IMR-90 (cell line): ENCODE data around the gene ARHGAP24. TPM values are rescaled to one million over a fixed set of nuclear protein-coding genes. Genes with fewer than 3 reads are reported as not detected.

Source experiments
- ATAC-seq: fragments of 200-7000 bp; cut with Tn5 transposase; 2 replicates; pipeline ENCODE4 v1.9.1; 2020; ENCODE audit warnings: low read depth, mild to moderate bottlenecking, moderate library complexity
- BruUV-seq: library from RNA; stranded (reverse); fragments of 400-500 nt; replicated peaks from 2 replicates; lab custom pipeline; 2021; lab: Mats Ljungman, UMichigan
- CTCF ChIA-PET: fragments of 300-600 bp; formaldehyde crosslinking; extraction: SDS; loops from one replicate; lab custom pipeline; 2021; ENCODE audit warnings: antibody characterized with exemption; lab: Yijun Ruan, JAX
- POLR2A ChIA-PET: fragments of 300-600 bp; sonication (Branson Sonifier 250); formaldehyde crosslinking; loops from one replicate; lab custom pipeline; 2022; ENCODE audit warnings: antibody characterized with exemption; ENCODE audit not compliant: unreplicated experiment; lab: Charles Lee
- DNase-seq: peaks from one replicate; pipeline ENCODE4 v3.0.0; 2013
- H2AFZ ChIP-seq: replicated peaks from 2 replicates; pipeline ENCODE3; 2013; ENCODE audit warnings: low read length, mild to moderate bottlenecking; ENCODE audit not compliant: poor library complexity
- H2AK5ac ChIP-seq: 2 replicates; pipeline ENCODE4 v1.6.1; 2013; ENCODE audit warnings: low read depth, low read length, inconsistent platforms
- H2AK9ac ChIP-seq: replicated peaks from 2 replicates; pipeline ENCODE3; 2013; ENCODE audit warnings: mild to moderate bottlenecking, low read depth, low read length, moderate library complexity; ENCODE audit not compliant: poor library complexity
- H2BK120ac ChIP-seq: 2 replicates; pipeline ENCODE4 v1.6.1; 2013; ENCODE audit warnings: low read depth, low read length, inconsistent platforms
- H2BK15ac ChIP-seq: 3 replicates; pipeline ENCODE4 v1.6.1; 2013; ENCODE audit warnings: low read depth, low read length, inconsistent platforms
- H2BK20ac ChIP-seq: 2 replicates; pipeline ENCODE4 v1.6.1; 2013; ENCODE audit warnings: low read depth, mild to moderate bottlenecking, inconsistent platforms, low read length, moderate library complexity
- H2BK5ac ChIP-seq: 2 replicates; pipeline ENCODE4 v1.6.1; 2013; ENCODE audit warnings: mild to moderate bottlenecking, low read depth, low read length, inconsistent platforms; ENCODE audit not compliant: poor library complexity, severe bottlenecking
- H3K14ac ChIP-seq: replicated peaks from 2 replicates; pipeline ENCODE4 v1.6.1; 2013; ENCODE audit warnings: low read depth, low read length, inconsistent platforms
- H3K18ac ChIP-seq: 2 replicates; pipeline ENCODE4 v1.6.1; 2013; ENCODE audit warnings: low read depth, low read length, control low read depth
- H3K23ac ChIP-seq: 2 replicates; pipeline ENCODE4 v1.6.1; 2013; ENCODE audit warnings: low read depth, low read length, inconsistent platforms
- H3K27ac ChIP-seq: 2 replicates; pipeline ENCODE4 v1.5.1; 2013; ENCODE audit warnings: mild to moderate bottlenecking, control low read depth, low read length; ENCODE audit not compliant: insufficient read depth
- H3K27me3 ChIP-seq: 2 replicates; pipeline ENCODE4 v1.6.1; 2013; ENCODE audit warnings: low read length; ENCODE audit not compliant: control insufficient read depth, insufficient read depth
- H3K36me3 ChIP-seq: 2 replicates; pipeline ENCODE4 v1.6.1; 2013; ENCODE audit warnings: low read length, mixed read lengths; ENCODE audit not compliant: control insufficient read depth, insufficient read depth
- H3K4ac ChIP-seq: 2 replicates; pipeline ENCODE4 v1.6.1; 2013; ENCODE audit warnings: low read depth, low read length, inconsistent platforms
- H3K4me1 ChIP-seq: 2 replicates; pipeline ENCODE4 v1.6.1; 2013; ENCODE audit warnings: low read length, mixed read lengths; ENCODE audit not compliant: control insufficient read depth, insufficient read depth
- H3K4me2 ChIP-seq: 2 replicates; pipeline ENCODE4 v1.6.1; 2013; ENCODE audit warnings: low read depth, mild to moderate bottlenecking, control low read depth, low read length, moderate library complexity
- H3K4me3 ChIP-seq: 2 replicates; pipeline ENCODE4 v1.5.1; 2013; ENCODE audit warnings: low read depth, mild to moderate bottlenecking, control low read depth, low read length, moderate library complexity; ENCODE audit not compliant: insufficient read depth
- H3K56ac ChIP-seq: 2 replicates; pipeline ENCODE4 v1.6.1; 2013; ENCODE audit warnings: low read length, inconsistent platforms; ENCODE audit not compliant: insufficient read depth; ENCODE audit errors: extremely low read depth
- H3K79me1 ChIP-seq, 2 experiments: 2 replicates each; pipeline ENCODE4 v1.6.1; 2013; ENCODE audit warnings: low read length in 2 of 2, inconsistent platforms in 1 of 2, low read depth in 1 of 2
- H3K9ac ChIP-seq: 2 replicates; pipeline ENCODE4 v1.6.1; 2013; ENCODE audit warnings: low read depth, low read length, control low read depth
- H3K9me1 ChIP-seq: 2 replicates; pipeline ENCODE4 v1.6.1; 2013; ENCODE audit warnings: low read length, inconsistent platforms; ENCODE audit not compliant: insufficient read depth
- H3K9me3 ChIP-seq: 2 replicates; pipeline ENCODE4 v1.6.1; 2013; ENCODE audit warnings: low read length; ENCODE audit not compliant: control insufficient read depth, insufficient read depth
- H4K20me1 ChIP-seq: 2 replicates; pipeline ENCODE4 v1.6.1; 2013; ENCODE audit warnings: low read length, inconsistent platforms; ENCODE audit not compliant: insufficient read depth
- H4K5ac ChIP-seq: 2 replicates; pipeline ENCODE4 v1.6.1; 2013; ENCODE audit warnings: mild to moderate bottlenecking, low read depth, low read length, control low read depth
- H4K8ac ChIP-seq, 2 experiments: 2 replicates each; pipeline ENCODE4 v1.6.1; 2013; ENCODE audit warnings: low read depth in 2 of 2, low read length in 2 of 2, control low read depth in 1 of 2, inconsistent platforms in 1 of 2
- H4K91ac ChIP-seq: 2 replicates; pipeline ENCODE4 v1.6.1; 2013; ENCODE audit warnings: low read depth, low read length, inconsistent platforms; ENCODE audit not compliant: insufficient read depth
- BHLHE40 ChIP-seq: fragments of 150-350 bp; IDR thresholded peaks from 2 replicates; pipeline ENCODE4 v1.6.1; 2016; ENCODE audit warnings: mild to moderate bottlenecking, low read depth, low read length
- CEBPB ChIP-seq: IDR thresholded peaks from 2 replicates; pipeline ENCODE4 v1.6.1; 2012; ENCODE audit warnings: low read depth, low read length, improper control_type of control experiment
- CHD1 ChIP-seq: IDR thresholded peaks from 2 replicates; pipeline ENCODE4 v1.6.1; 2012; ENCODE audit warnings: low read depth, low read length, improper control_type of control experiment
- FOS ChIP-seq: fragments of 150-350 bp; IDR thresholded peaks from 2 replicates; pipeline ENCODE4 v1.6.1; 2016; ENCODE audit warnings: low read depth, low read length
- MAFK ChIP-seq: IDR thresholded peaks from 2 replicates; pipeline ENCODE4 v1.6.1; 2012; ENCODE audit warnings: low read depth, low read length, improper control_type of control experiment
- MAZ ChIP-seq: IDR thresholded peaks from 2 replicates; pipeline ENCODE4 v1.6.1; 2012; ENCODE audit warnings: low read depth, mild to moderate bottlenecking, low read length, improper control_type of control experiment, moderate library complexity, borderline replicate concordance
- MXI1 ChIP-seq: IDR thresholded peaks from 2 replicates; pipeline ENCODE4 v1.6.1; 2012; ENCODE audit warnings: low read depth, mild to moderate bottlenecking, low read length, moderate library complexity, borderline replicate concordance
- NFE2L2 ChIP-seq: fragments of 150-350 bp; IDR thresholded peaks from 2 replicates; pipeline ENCODE4 v1.6.1; 2016; ENCODE audit warnings: low read depth, mild to moderate bottlenecking, low read length
- POLR2A ChIP-seq: IDR thresholded peaks from 2 replicates; pipeline ENCODE4 v1.6.1; 2012; ENCODE audit warnings: mild to moderate bottlenecking, low read depth, low read length
- RAD21 ChIP-seq: IDR thresholded peaks from 2 replicates; pipeline ENCODE4 v1.6.1; 2012; ENCODE audit warnings: low read length, improper control_type of control experiment
- RCOR1 ChIP-seq: IDR thresholded peaks from 2 replicates; pipeline ENCODE4 v1.6.1; 2012; ENCODE audit warnings: mild to moderate bottlenecking, low read length, improper control_type of control experiment; ENCODE audit not compliant: insufficient replicate concordance
- RFX5 ChIP-seq: IDR thresholded peaks from 2 replicates; pipeline ENCODE4 v1.8.0; 2012; ENCODE audit warnings: low read depth, mild to moderate bottlenecking, low read length, moderate library complexity
- SMC3 ChIP-seq: fragments of 150-350 bp; IDR thresholded peaks from 2 replicates; pipeline ENCODE4 v1.6.1; 2016; ENCODE audit warnings: low read depth, mild to moderate bottlenecking, antibody characterized with exemption, low read length, moderate library complexity
- WGBS, 2 experiments: methylation state at CpG; one replicate each; pipeline versions ENCODE4 v1.1.5 to v1.1.7; 2013; ENCODE audit warnings: missing lambda C conversion rate in 2 of 2; ENCODE audit not compliant: insufficient read length in 1 of 2; ENCODE audit errors: extremely low coverage in 2 of 2; 5-methylcytosine and 5-hydroxymethylcytosine counted together
- dilution Hi-C: fragments of 300-500 bp; cut with HindIII; formaldehyde crosslinking; loops from one replicate; pipeline ENCODE4 v1.14.3; 2018; ENCODE audit warnings: low sequenced_read_pairs; ENCODE audit not compliant: unreplicated experiment
- in situ Hi-C: fragments of 300-500 bp; cut with MboI; formaldehyde crosslinking; loops from 3 replicates; pipeline ENCODE4 v1.14.3; 2019; ENCODE audit warnings: low sequenced_read_pairs, inconsistent platforms, mixed read lengths
- intact Hi-C: fragments of 100-400 bp; cut with micrococcal nuclease; formaldehyde crosslinking; loops from 2 replicates; pipeline ENCODE4 v1.10.0; 2022
- polyA plus RNA-seq, 3 experiments: library from polyadenylated mRNA; depleted of rRNA; stranded (reverse); fragments of >200 nt; gene quantifications; 2 replicates each; pipeline ENCODE4 v1.2.3, GENCODE V29; 2012; ENCODE audit warnings: low replicate concordance in 1 of 3
- total RNA-seq: library from RNA; depleted of rRNA; stranded (reverse); fragments of >200 nt; gene quantifications from 2 replicates; pipeline ENCODE4 v1.2.3, GENCODE V29; 2012
- TF ChIP-seq, protein P1 (sequence below): fragments of 150-350 bp; IDR thresholded peaks from 2 replicates; pipeline ENCODE4 v1.6.1; 2017; ENCODE audit warnings: mild to moderate bottlenecking, antibody characterized with exemption, low read length, low read depth
- TF ChIP-seq, protein P2 (sequence below): conservative IDR thresholded peaks from 2 replicates; pipeline ENCODE4 v1.5.1; 2012; ENCODE audit warnings: mild to moderate bottlenecking, low read depth, low read length, improper control_type of control experiment
- TF ChIP-seq, protein P3 (sequence below): fragments of 150-350 bp; IDR thresholded peaks from 2 replicates; pipeline ENCODE4 v1.6.1; 2016; ENCODE audit warnings: low read depth, mild to moderate bottlenecking, low read length, moderate library complexity, borderline replicate concordance

ARHGAP24 gene
- total and polyA plus RNA-seq, 2 of the 4 experiments (the other 2 are of a cell fraction), result 11.9 to 24.0 TPM

DNA sequence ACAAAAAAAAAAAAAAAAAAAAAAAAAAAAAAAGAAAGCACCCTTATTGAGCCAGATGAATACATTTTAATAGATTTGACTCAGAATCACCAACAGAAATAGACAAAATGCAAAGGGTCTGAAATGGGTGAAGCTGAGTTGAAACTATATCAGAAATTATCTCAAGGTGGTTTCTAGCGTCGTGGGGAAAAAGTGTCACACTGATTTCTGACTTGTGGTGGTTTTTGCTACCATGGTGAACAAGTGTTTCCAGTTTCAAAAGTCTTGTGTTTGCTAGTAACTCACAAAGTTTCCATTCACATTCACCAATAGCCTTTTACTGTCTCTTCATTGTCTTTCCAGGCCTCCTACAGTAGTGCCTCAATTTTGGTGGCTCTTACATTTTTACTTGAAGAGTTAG is 135.5 kb downstream of the ARHGAP24 start:
- dilution Hi-C loops, result no loop called here
- no peak overlapping the region for H2BK5ac ChIP-seq
- no peak overlapping the region for H2BK120ac ChIP-seq
- no peak overlapping the region for H4K5ac ChIP-seq
- WGBS, 2 experiments, result no CpG with 5 or more reads among the region's 2 CpGs
- no peak overlapping the region for H3K4ac ChIP-seq
- H3K4me3 ChIP-seq, result no peak overlapping the region
- TF ChIP-seq, protein P1, sequence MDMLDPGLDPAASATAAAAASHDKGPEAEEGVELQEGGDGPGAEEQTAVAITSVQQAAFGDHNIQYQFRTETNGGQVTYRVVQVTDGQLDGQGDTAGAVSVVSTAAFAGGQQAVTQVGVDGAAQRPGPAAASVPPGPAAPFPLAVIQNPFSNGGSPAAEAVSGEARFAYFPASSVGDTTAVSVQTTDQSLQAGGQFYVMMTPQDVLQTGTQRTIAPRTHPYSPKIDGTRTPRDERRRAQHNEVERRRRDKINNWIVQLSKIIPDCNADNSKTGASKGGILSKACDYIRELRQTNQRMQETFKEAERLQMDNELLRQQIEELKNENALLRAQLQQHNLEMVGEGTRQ, result no peak
- TF ChIP-seq, protein P2, sequence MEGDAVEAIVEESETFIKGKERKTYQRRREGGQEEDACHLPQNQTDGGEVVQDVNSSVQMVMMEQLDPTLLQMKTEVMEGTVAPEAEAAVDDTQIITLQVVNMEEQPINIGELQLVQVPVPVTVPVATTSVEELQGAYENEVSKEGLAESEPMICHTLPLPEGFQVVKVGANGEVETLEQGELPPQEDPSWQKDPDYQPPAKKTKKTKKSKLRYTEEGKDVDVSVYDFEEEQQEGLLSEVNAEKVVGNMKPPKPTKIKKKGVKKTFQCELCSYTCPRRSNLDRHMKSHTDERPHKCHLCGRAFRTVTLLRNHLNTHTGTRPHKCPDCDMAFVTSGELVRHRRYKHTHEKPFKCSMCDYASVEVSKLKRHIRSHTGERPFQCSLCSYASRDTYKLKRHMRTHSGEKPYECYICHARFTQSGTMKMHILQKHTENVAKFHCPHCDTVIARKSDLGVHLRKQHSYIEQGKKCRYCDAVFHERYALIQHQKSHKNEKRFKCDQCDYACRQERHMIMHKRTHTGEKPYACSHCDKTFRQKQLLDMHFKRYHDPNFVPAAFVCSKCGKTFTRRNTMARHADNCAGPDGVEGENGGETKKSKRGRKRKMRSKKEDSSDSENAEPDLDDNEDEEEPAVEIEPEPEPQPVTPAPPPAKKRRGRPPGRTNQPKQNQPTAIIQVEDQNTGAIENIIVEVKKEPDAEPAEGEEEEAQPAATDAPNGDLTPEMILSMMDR, result no peak
- TF ChIP-seq CHD1, result no peak
- TF ChIP-seq POLR2A, result no peak
- no peak for TF ChIP-seq FOS
- TF ChIP-seq SMC3, result no peak
- no peak for TF ChIP-seq MAZ
- no peak for TF ChIP-seq RFX5
- no peak for TF ChIP-seq NFE2L2
- TF ChIP-seq MAFK, result no peak
- no peak for TF ChIP-seq MXI1
- no peak for TF ChIP-seq RAD21
- TF ChIP-seq, protein P3, sequence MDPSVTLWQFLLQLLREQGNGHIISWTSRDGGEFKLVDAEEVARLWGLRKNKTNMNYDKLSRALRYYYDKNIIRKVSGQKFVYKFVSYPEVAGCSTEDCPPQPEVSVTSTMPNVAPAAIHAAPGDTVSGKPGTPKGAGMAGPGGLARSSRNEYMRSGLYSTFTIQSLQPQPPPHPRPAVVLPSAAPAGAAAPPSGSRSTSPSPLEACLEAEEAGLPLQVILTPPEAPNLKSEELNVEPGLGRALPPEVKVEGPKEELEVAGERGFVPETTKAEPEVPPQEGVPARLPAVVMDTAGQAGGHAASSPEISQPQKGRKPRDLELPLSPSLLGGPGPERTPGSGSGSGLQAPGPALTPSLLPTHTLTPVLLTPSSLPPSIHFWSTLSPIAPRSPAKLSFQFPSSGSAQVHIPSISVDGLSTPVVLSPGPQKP, result no peak
- no peak for TF ChIP-seq BHLHE40
- TF ChIP-seq RCOR1, result no peak
- no peak for TF ChIP-seq CEBPB
- no peak overlapping the region for H2AK5ac ChIP-seq
- no peak overlapping the region for H2AFZ ChIP-seq
- H3K9me3 ChIP-seq, result no peaks in the 10 kb centered on the region
- no peak overlapping the region for H3K14ac ChIP-seq
- no peaks in the 10 kb centered on the region for H4K20me1 ChIP-seq
- no peak overlapping the region for H3K23ac ChIP-seq
- H2BK20ac ChIP-seq, result no peak overlapping the region
- POLR2A ChIA-PET, result no interaction called here
- no peak overlapping the region for H3K4me2 ChIP-seq
- no peaks in the 10 kb centered on the region for H3K36me3 ChIP-seq
- H2AK9ac ChIP-seq, result no peak overlapping the region
- in situ Hi-C loops, result no loop called here
- DNase-seq, result no peak
- CTCF ChIA-PET, result no interaction called here
- H3K9ac ChIP-seq, result no peak overlapping the region
- no TSS peak for BruUV-seq
- no peak overlapping the region for H2BK15ac ChIP-seq
- H3K79me1 ChIP-seq, result no peaks in the 10 kb centered on the region
- no peaks in the 10 kb centered on the region for H3K4me1 ChIP-seq
- ATAC-seq, result no peak
- intact Hi-C loops, result no loop called here
- H3K27ac ChIP-seq, result no peak overlapping the region
- no peaks in the 10 kb centered on the region for H3K9me1 ChIP-seq
- H3K18ac ChIP-seq, result no peak overlapping the region
- H3K56ac ChIP-seq, result no peak overlapping the region
- no peaks in the 10 kb centered on the region for H3K27me3 ChIP-seq
- H4K91ac ChIP-seq, result no peak overlapping the region
- H4K8ac ChIP-seq, result no peak overlapping the region
